Activated T-helper 1 cell treated with anti-CD3 and anti-CD28 coated beads, Interleukin-12 subunit alpha, Interleukin-12 subunit beta, Interleukin-2, Interleukin-4 antibody, amounts not matched to agents 30 ng/mL and 10 ng/mL and 1 ng/mL, durations not matched to agents 14 hours and 24 hours and 36 hours (primary cell): ENCODE data around the gene HDAC6. TPM values are rescaled to one million over a fixed set of nuclear protein-coding genes. Genes with fewer than 3 reads are reported as not detected.
"Not testable (repeated sequence)": the region's sequence is repeated elsewhere in the genome, so short reads cannot be mapped to it uniquely, and the experiment has no call there.

Experiments
- DNase-seq: peaks from one replicate; pipeline ENCODE4 v3.0.0; 2021; ENCODE audit warnings: low spot score
- H3K27ac Mint-ChIP-seq: one replicate; pipeline ENCODE4 v1.8.0; 2021; ENCODE audit warnings: mild to moderate bottlenecking, mixed read lengths
- H3K27me3 Mint-ChIP-seq: one replicate; pipeline ENCODE4 v1.8.0; 2022; ENCODE audit warnings: mild to moderate bottlenecking, moderate library complexity, mixed read lengths; ENCODE audit not compliant: insufficient read depth
- H3K36me3 Mint-ChIP-seq: one replicate; pipeline ENCODE4 v1.8.0; 2021; ENCODE audit warnings: low read depth, mixed read lengths
- H3K4me1 Mint-ChIP-seq: one replicate; pipeline ENCODE4 v1.8.0; 2021; ENCODE audit warnings: low read depth, mixed read lengths
- H3K4me3 Mint-ChIP-seq: one replicate; pipeline ENCODE4 v1.8.0; 2021; ENCODE audit warnings: mild to moderate bottlenecking, moderate library complexity, mixed read lengths
- H3K9me3 Mint-ChIP-seq: one replicate; pipeline ENCODE4 v1.8.0; 2021; ENCODE audit warnings: mixed read lengths
- intact Hi-C: fragments of 100-400 bp; cut with micrococcal nuclease; formaldehyde crosslinking; loops from one replicate; pipeline ENCODE4 v1.15.1; 2024
- total RNA-seq: library from RNA; stranded (reverse); gene quantifications from 2 replicates; pipeline ENCODE4 v1.2.3, GENCODE V29; 2022

The HDAC6 gene
- total RNA-seq, 1 donor from 2014 or later = 56.4 TPM

GRCh38 chrX:48818866-48819265 lies 17.0 kb downstream of the HDAC6 start:
- no peaks in the 10 kb centered on the region for H3K27me3 Mint-ChIP-seq
- no peaks in the 10 kb centered on the region for H3K4me1 Mint-ChIP-seq
- peaks cover 2% of the 10 kb centered on the region for H3K36me3 Mint-ChIP-seq
- H3K27ac Mint-ChIP-seq = no peak overlapping the region
- intact Hi-C loops = no loop called here
- H3K9me3 Mint-ChIP-seq = no peaks in the 10 kb centered on the region
- H3K4me3 Mint-ChIP-seq = no peak overlapping the region
- no peak for DNase-seq

- H3K36me3 Mint-ChIP-seq, DNase-seq, H3K9me3 Mint-ChIP-seq, H3K4me3 Mint-ChIP-seq, H3K27ac Mint-ChIP-seq, H3K4me1 Mint-ChIP-seq, intact Hi-C loops, H3K27me3 Mint-ChIP-seq: not testable (repeated sequence)
Measured at GRCh38 chrX:48819394-48819793, 17.5 kb downstream of the HDAC6 start.

GRCh38 chrX:48823053-48823452 lies 21.2 kb downstream of the HDAC6 start:
- Mint-ChIP-seq H3K9me3 (no peaks in the 10 kb centered on the region), H3K27me3 (peaks cover 4% of the 10 kb centered on the region), H3K4me1 (no peaks in the 10 kb centered on the region), H3K27ac (no peak overlapping the region), H3K36me3 (peaks cover 10% of the 10 kb centered on the region), H3K4me3 (no peak overlapping the region)
- DNase-seq = no peak
- intact Hi-C loops = no loop called here

- DNase-seq = no peak
- intact Hi-C loops = no loop called here
- Mint-ChIP-seq H3K4me1 (no peaks in the 10 kb centered on the region), H3K36me3 (peaks cover 10% of the 10 kb centered on the region), H3K9me3 (no peaks in the 10 kb centered on the region), H3K4me3 (no peak overlapping the region), H3K27ac (no peak overlapping the region), H3K27me3 (peaks cover 10% of the 10 kb centered on the region)
Measured at GRCh38 chrX:48824066-48824465, 22.2 kb downstream of the HDAC6 start.

GRCh38 chrX:48826135-48826875 lies 24.4 kb downstream of the HDAC6 start, which contains the start of gene ERAS:
ERAS (plus strand) TSS chrX:48826513; CDS start chrX:48829124, 2,611 bp downstream.
- DNase-seq = no peak
- intact Hi-C loops = no loop called here
- Mint-ChIP-seq H3K36me3 (peaks cover 10% of the 10 kb centered on the region), H3K27ac (no peak within 1 kb of the TSS), H3K9me3 (no peaks in the 10 kb centered on the region), H3K4me1 (no peaks in the 10 kb centered on the region), H3K27me3 (peaks cover 17% of the 10 kb centered on the region), H3K4me3 (no peak within 1 kb of the TSS)

GRCh38 chrX:48826876-48827653 lies 25.2 kb downstream of the HDAC6 start:
- Mint-ChIP-seq H3K27me3 (peaks cover 17% of the 10 kb centered on the region), H3K4me1 (no peaks in the 10 kb centered on the region), H3K9me3 (no peaks in the 10 kb centered on the region), H3K27ac (no peak overlapping the region), H3K4me3 (no peak overlapping the region), H3K36me3 (peaks cover 10% of the 10 kb centered on the region)
- no peak for DNase-seq
- intact Hi-C loops = no loop called here

GRCh38 chrX:48827654-48827968 lies 25.7 kb downstream of the HDAC6 start:
- Mint-ChIP-seq H3K27me3 (peaks cover 19% of the 10 kb centered on the region), H3K4me1 (no peaks in the 10 kb centered on the region), H3K4me3 (no peak overlapping the region), H3K36me3 (peaks cover 10% of the 10 kb centered on the region), H3K9me3 (no peaks in the 10 kb centered on the region), H3K27ac (no peak overlapping the region)
- no peak for DNase-seq
- intact Hi-C loops = no loop called here

GRCh38 chrX:48829016-48829735 lies 27.3 kb downstream of the HDAC6 start:
- H3K4me3 Mint-ChIP-seq = no peak overlapping the region
- H3K27me3 Mint-ChIP-seq = peaks cover 35% of the 10 kb centered on the region
- intact Hi-C loops = no loop called here
- H3K4me1 Mint-ChIP-seq = peaks cover 8% of the 10 kb centered on the region
- no peak for DNase-seq
- H3K9me3 Mint-ChIP-seq = no peaks in the 10 kb centered on the region
- H3K36me3 Mint-ChIP-seq = peaks cover 10% of the 10 kb centered on the region
- H3K27ac Mint-ChIP-seq = no peak overlapping the region

- peaks cover 16% of the 10 kb centered on the region for H3K4me1 Mint-ChIP-seq
- H3K27ac Mint-ChIP-seq = no peak overlapping the region
- H3K36me3 Mint-ChIP-seq = peaks cover 6% of the 10 kb centered on the region
- intact Hi-C loops = no loop called here
- DNase-seq = no peak
- no peak overlapping the region for H3K4me3 Mint-ChIP-seq
- H3K9me3 Mint-ChIP-seq = no peaks in the 10 kb centered on the region
- peaks cover 50% of the 10 kb centered on the region for H3K27me3 Mint-ChIP-seq
Measured at GRCh38 chrX:48831136-48831908, 29.5 kb downstream of the HDAC6 start.

GRCh38 chrX:48831909-48832291 lies 30.0 kb downstream of the HDAC6 start:
- DNase-seq = no peak
- peaks cover 55% of the 10 kb centered on the region for H3K27me3 Mint-ChIP-seq
- peaks cover 6% of the 10 kb centered on the region for H3K36me3 Mint-ChIP-seq
- peaks cover 16% of the 10 kb centered on the region for H3K4me1 Mint-ChIP-seq
- intact Hi-C loops = no loop called here
- H3K9me3 Mint-ChIP-seq = no peaks in the 10 kb centered on the region
- no peak overlapping the region for H3K27ac Mint-ChIP-seq
- no peak overlapping the region for H3K4me3 Mint-ChIP-seq

- peaks cover 1% of the 10 kb centered on the region for H3K36me3 Mint-ChIP-seq
- H3K4me1 Mint-ChIP-seq = peaks cover 16% of the 10 kb centered on the region
- H3K4me3 Mint-ChIP-seq = peak overlapping the region; percentile 76
- H3K9me3 Mint-ChIP-seq = no peaks in the 10 kb centered on the region
- H3K27me3 Mint-ChIP-seq = peaks cover 45% of the 10 kb centered on the region
- no peak overlapping the region for H3K27ac Mint-ChIP-seq
- no peak for DNase-seq
- intact Hi-C loops = no loop called here
Measured at GRCh38 chrX:48833542-48834138, 31.8 kb downstream of the HDAC6 start.

GRCh38 chrX:48834383-48834709 lies 32.5 kb downstream of the HDAC6 start:
- intact Hi-C loops = no loop called here
- peak overlapping the region; percentile 76 for H3K4me3 Mint-ChIP-seq
- peaks cover 45% of the 10 kb centered on the region for H3K27me3 Mint-ChIP-seq
- peaks cover 16% of the 10 kb centered on the region for H3K4me1 Mint-ChIP-seq
- DNase-seq = no peak
- peaks cover 1% of the 10 kb centered on the region for H3K36me3 Mint-ChIP-seq
- no peak overlapping the region for H3K27ac Mint-ChIP-seq
- H3K9me3 Mint-ChIP-seq = no peaks in the 10 kb centered on the region
